Measurements from ENCODE around the gene RNU5D-1. TPM values are rescaled to one million over a fixed set of nuclear protein-coding genes. Genes with fewer than 3 reads are reported as not detected.
"Not testable (repeated sequence)": the region's sequence is repeated elsewhere in the genome, so short reads cannot be mapped to it uniquely, and the experiment has no call there.

Gene RNU5D-1
- total and polyA plus RNA-seq, 12 donors, result not detected

DNA sequence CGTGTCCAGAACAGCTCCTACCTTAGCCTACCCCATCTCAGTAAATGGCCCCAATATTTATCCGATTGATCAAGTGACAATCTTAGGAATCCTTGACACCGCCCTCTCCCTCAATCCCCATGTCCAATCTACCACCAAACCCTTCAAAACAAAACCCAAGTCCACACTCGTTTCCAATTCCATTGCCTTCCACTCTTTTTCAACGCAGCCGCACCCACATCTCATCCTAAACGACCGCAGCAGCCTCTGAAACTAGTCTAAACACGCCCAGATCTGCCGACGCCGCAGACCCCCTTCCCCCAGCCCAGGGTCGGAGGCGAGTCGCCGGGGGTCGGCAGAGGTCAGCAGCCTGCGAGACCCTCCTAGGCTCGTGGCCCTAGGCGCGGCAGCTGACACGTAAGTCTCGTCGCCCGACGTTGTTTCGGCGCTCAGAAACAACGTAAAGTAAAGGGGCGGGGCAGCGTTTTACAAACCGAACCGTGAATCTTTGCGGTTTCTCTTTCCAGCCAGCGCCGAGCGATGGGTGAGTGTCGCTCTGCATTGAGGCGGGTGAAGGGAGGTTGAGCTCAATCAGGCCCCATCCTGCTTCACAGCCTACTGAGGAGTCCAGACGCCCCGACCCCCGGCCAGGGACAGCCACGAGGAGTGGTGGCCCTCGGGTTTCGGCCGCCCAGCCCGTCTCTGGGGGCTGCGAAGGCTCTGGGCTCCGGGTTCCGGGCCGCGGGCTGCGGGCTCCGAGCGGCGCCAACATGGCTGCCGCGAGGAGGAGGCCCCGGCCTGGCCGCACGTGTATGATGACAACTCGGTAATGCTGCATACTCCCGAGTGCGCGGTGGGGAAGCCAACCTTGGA is 44.3 kb upstream of the RNU5D-1 start, which contains the start of gene RPS8:
Gene RPS8 (plus strand): TSS at position 463 of the 852 bp plus-strand sequence. CDS start 57 bp downstream, at position 520.
- DNase-seq, result peak; percentile 86 to 95
- peak within 1 kb of the TSS; percentile 51 to 98 (median 84) for H3K4me3 ChIP-seq
- WGBS, 2 donors, result 0% methylated on average over 60 to 65 of the region's 65 CpGs
- H3K27me3 ChIP-seq, result no peaks in the 10 kb centered on the region
- H3K27ac ChIP-seq, result peak within 1 kb of the TSS; percentile 68 to 98 (median 96)
- peak; percentile 89 to 96 (median 94) for ATAC-seq
- TF ChIP-seq, protein P1, sequence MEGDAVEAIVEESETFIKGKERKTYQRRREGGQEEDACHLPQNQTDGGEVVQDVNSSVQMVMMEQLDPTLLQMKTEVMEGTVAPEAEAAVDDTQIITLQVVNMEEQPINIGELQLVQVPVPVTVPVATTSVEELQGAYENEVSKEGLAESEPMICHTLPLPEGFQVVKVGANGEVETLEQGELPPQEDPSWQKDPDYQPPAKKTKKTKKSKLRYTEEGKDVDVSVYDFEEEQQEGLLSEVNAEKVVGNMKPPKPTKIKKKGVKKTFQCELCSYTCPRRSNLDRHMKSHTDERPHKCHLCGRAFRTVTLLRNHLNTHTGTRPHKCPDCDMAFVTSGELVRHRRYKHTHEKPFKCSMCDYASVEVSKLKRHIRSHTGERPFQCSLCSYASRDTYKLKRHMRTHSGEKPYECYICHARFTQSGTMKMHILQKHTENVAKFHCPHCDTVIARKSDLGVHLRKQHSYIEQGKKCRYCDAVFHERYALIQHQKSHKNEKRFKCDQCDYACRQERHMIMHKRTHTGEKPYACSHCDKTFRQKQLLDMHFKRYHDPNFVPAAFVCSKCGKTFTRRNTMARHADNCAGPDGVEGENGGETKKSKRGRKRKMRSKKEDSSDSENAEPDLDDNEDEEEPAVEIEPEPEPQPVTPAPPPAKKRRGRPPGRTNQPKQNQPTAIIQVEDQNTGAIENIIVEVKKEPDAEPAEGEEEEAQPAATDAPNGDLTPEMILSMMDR (IDR thresholded peaks at IDR 0.05), result no peak
- intact Hi-C loops (cut with DNase I), result loop anchor here in 3 of 10 donors (2.0 to 5.0 kb wide), 3 partner anchors 37 to 237 kb away; partner anchors contain the start of genes KIF2C (in 2 of the 3), HECTD3 (in 1 of the 3) and UROD (in 1 of the 3)
- peaks cover 2 to 43% (median 31%) of the 10 kb centered on the region in 9 donors for H3K4me1 ChIP-seq
- peaks cover 0 to 41% (median 24%) of the 10 kb centered on the region in 9 donors for H3K36me3 ChIP-seq
- H3K9me3 ChIP-seq, result no peaks in the 10 kb centered on the region

DNA sequence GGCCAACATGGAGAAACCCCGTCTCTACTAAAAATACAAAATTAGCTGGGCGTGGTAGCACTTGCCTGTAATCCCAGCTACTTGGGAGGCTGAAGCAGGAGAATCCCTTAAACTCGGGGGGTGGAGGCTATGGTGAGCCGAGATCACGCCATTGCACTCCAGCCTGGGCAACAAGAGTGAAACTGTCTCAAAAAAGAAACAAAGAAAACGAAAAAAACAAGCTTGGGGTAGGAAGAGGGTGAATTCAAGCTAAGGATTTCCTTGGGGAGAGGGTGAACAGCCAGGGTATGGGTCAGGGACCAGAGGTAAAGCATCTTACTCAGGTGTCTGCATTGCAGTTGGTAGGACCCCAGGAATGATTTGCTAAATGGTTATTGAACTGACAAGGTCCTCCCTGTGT is 35.5 kb upstream of the RNU5D-1 start:
- H3K36me3 ChIP-seq, result peaks cover 0 to 58% (median 0%) of the 10 kb centered on the region in 9 donors
- intact Hi-C loops (cut with DNase I); H3K9me3 ChIP-seq; H3K27me3 ChIP-seq; H3K4me3 ChIP-seq; H3K4me1 ChIP-seq; ATAC-seq; DNase-seq; H3K27ac ChIP-seq: not testable (repeated sequence)
- WGBS, 2 donors, result 93 to 96% methylated on average over 6 of the region's 6 CpGs

DNA sequence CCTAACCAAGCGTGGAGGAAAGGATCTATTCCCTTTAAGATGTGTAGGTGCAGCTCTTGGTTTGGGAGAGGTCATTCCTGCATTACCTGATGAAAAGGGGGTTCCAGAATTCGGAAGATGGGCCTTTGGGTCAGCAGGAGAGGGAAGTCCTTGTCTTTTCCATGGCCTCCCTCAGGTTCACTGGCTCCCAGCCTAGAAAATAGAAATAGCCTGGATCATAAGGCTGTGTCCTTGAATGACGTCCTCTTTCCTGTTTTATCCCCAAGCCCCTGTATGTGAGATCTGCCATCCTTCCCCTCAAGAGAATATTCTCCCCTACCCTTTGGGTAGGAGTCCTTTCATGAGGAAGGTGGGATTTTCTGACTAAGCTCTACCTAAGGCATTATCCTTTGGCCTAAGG is 29.9 kb upstream of the RNU5D-1 start:
- 76% methylated on average over 3 of the region's 3 CpGs for WGBS, 2 donors

DNA sequence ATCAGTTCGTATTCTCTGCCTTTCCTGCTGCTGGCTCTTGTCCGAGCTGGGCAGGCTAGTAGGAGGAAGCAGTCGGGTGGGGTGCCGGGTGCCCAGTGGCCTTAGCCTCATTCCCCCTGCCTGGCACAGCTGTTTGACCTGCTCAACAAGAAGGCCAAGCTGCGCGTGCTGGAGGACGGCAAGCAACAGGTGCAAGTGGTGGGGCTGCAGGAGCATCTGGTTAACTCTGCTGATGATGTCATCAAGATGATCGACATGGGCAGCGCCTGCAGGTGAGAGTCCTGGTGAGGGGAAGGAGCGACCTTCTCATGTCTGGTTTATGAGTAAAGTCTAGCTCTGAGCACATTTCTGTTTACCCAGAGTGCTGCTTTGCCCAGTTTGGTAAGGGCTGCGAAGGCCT is 28.1 kb upstream of the RNU5D-1 start:
- Histone ChIP-seq H3K4me1 (peaks cover 0 to 4% (median 0%) of the 10 kb centered on the region in 9 donors), H3K4me3 (no peak overlapping the region), H3K36me3 (peaks cover 0 to 100% (median 0%) of the 10 kb centered on the region in 9 donors), H3K27me3 (no peaks in the 10 kb centered on the region), H3K9me3 (no peaks in the 10 kb centered on the region), H3K27ac (no peak overlapping the region)
- ATAC-seq, result no peak
- intact Hi-C loops (cut with DNase I), result no loop called here
- TF ChIP-seq, protein P1 (IDR thresholded peaks at IDR 0.05), result no peak
- DNase-seq, result no peak
- WGBS, 2 donors, result 91 to 92% methylated on average over 11 of the region's 11 CpGs

More for the DNA sequence above, 29.9 kb upstream of the RNU5D-1 start:
- TF ChIP-seq, protein P1 (IDR thresholded peaks at IDR 0.05), result no peak
- no peak for DNase-seq
- intact Hi-C loops (cut with DNase I), result no loop called here
- peaks cover 0 to 88% (median 0%) of the 10 kb centered on the region in 9 donors for H3K36me3 ChIP-seq
- H3K27ac ChIP-seq, result no peak overlapping the region
- no peaks in the 10 kb centered on the region for H3K27me3 ChIP-seq
- peaks cover 0 to 4% (median 0%) of the 10 kb centered on the region in 9 donors for H3K4me1 ChIP-seq
- no peaks in the 10 kb centered on the region for H3K9me3 ChIP-seq
- peak in 4 of 8 donors; percentile 45 to 78 (median 64) for ATAC-seq
- H3K4me3 ChIP-seq, result no peak overlapping the region
